CD14-positive monocyte (primary cell): ENCODE data around the gene MED8. TPM values are rescaled to one million over a fixed set of nuclear protein-coding genes. Genes with fewer than 3 reads are reported as not detected.

ENCODE experiments used
- DNase-seq, 3 donors: peaks; one replicate each; pipeline ENCODE4 v3.0.0-alpha.2; 2011 to 2022
- H2AFZ ChIP-seq: 2 replicates; pipeline ENCODE4 v1.6.0; 2012; ENCODE audit warnings: mild to moderate bottlenecking, low read depth, low read length, inconsistent platforms; ENCODE audit not compliant: insufficient read depth, poor library complexity, severe bottlenecking
- H3K27ac ChIP-seq, 2 donors: 1 replicate in 1 of 2; 2 replicates in 1 of 2; pipeline ENCODE4 v1.5.1; 2012 to 2013; ENCODE audit warnings: low read length in 2 of 2, control low read depth in 1 of 2, inconsistent platforms in 1 of 2, low read depth in 1 of 2, mild to moderate bottlenecking in 1 of 2
- H3K27me3 ChIP-seq, 2 donors: one replicate each; pipeline versions ENCODE4 v1.6.0 to v1.6.1; 2011 to 2013; ENCODE audit warnings: low read length in 2 of 2; ENCODE audit not compliant: control insufficient read depth in 2 of 2, insufficient read depth in 2 of 2
- H3K36me3 ChIP-seq, 2 donors: replicated peaks in 1 of 2; 1 replicate in 1 of 2; 2 replicates in 1 of 2; pipeline versions ENCODE4 v1.5.1 to v1.6.1; 2012 to 2013; ENCODE audit warnings: low read length in 2 of 2, control low read depth in 1 of 2, inconsistent platforms in 1 of 2, mild to moderate bottlenecking in 1 of 2; ENCODE audit not compliant: insufficient read depth in 2 of 2, control insufficient read depth in 1 of 2
- H3K4me1 ChIP-seq, 2 donors: 1 replicate in 1 of 2; 2 replicates in 1 of 2; pipeline versions ENCODE4 v1.5.1 to v1.6.1; 2012 to 2013; ENCODE audit warnings: low read length in 2 of 2, control low read depth in 1 of 2, inconsistent platforms in 1 of 2, mild to moderate bottlenecking in 1 of 2, moderate library complexity in 1 of 2; ENCODE audit not compliant: insufficient read depth in 2 of 2, control insufficient read depth in 1 of 2
- H3K4me2 ChIP-seq: replicated peaks from 2 replicates; pipeline ENCODE3; 2012; ENCODE audit warnings: low read length, moderate library complexity, mild to moderate bottlenecking; ENCODE audit not compliant: poor library complexity, severe bottlenecking; ENCODE audit errors: extremely low read depth
- H3K4me3 ChIP-seq, 3 experiments: fragments of 200-600 bp in 1 of 3; sonication (generic) in 1 of 3; replicated peaks in 1 of 3; 1 replicate in 2 of 3; 2 replicates in 1 of 3; pipeline ENCODE4 v1.5.1; 2011 to 2013; ENCODE audit warnings: low read length in 3 of 3, mild to moderate bottlenecking in 3 of 3, control low read depth in 2 of 3, low read depth in 2 of 3, inconsistent platforms in 1 of 3, moderate library complexity in 1 of 3
- H3K79me2 ChIP-seq: 2 replicates; pipeline ENCODE4 v1.6.0; 2012; ENCODE audit warnings: mild to moderate bottlenecking, control low read depth, inconsistent platforms, low read length, moderate library complexity; ENCODE audit not compliant: insufficient read depth
- H3K9ac ChIP-seq: 2 replicates; pipeline ENCODE4 v1.6.0; 2017; ENCODE audit warnings: low read length, mild to moderate bottlenecking; ENCODE audit not compliant: insufficient read depth, poor library complexity, severe bottlenecking
- H3K9me3 ChIP-seq, 2 donors: replicated peaks in 1 of 2; 1 replicate in 1 of 2; 2 replicates in 1 of 2; pipeline versions ENCODE4 v1.5.1 to v1.6.1; 2012 to 2013; ENCODE audit warnings: low read length in 2 of 2, control low read depth in 1 of 2; ENCODE audit not compliant: control insufficient read depth in 1 of 2, insufficient read depth in 1 of 2
- H4K20me1 ChIP-seq: 2 replicates; pipeline ENCODE4 v1.6.0; 2012; ENCODE audit warnings: mild to moderate bottlenecking, low read length, control low read depth, moderate library complexity; ENCODE audit not compliant: insufficient read depth
- H3K27ac Mint-ChIP-seq, 7 donors: one replicate each; pipeline ENCODE4 v1.8.0; 2020; ENCODE audit warnings: mild to moderate bottlenecking in 7 of 7, mixed read lengths in 7 of 7, moderate library complexity in 6 of 7, inconsistent platforms in 2 of 7
- H3K27me3 Mint-ChIP-seq, 3 donors: one replicate each; pipeline ENCODE4 v1.8.0; 2021 to 2022; ENCODE audit warnings: low read depth in 3 of 3, mild to moderate bottlenecking in 3 of 3, mixed read lengths in 3 of 3, moderate library complexity in 3 of 3, inconsistent platforms in 1 of 3
- H3K36me3 Mint-ChIP-seq, 2 donors: one replicate each; pipeline ENCODE4 v1.8.0; 2020; ENCODE audit warnings: mixed read lengths in 2 of 2, inconsistent platforms in 1 of 2, mild to moderate bottlenecking in 1 of 2
- H3K4me1 Mint-ChIP-seq: one replicate; pipeline ENCODE4 v1.8.0; 2020; ENCODE audit warnings: mild to moderate bottlenecking, mixed read lengths
- H3K4me3 Mint-ChIP-seq, 2 donors: one replicate each; pipeline ENCODE4 v1.8.0; 2020; ENCODE audit warnings: mild to moderate bottlenecking in 2 of 2, mixed read lengths in 2 of 2, moderate library complexity in 1 of 2
- H3K9me3 Mint-ChIP-seq, 7 donors: one replicate each; pipeline ENCODE4 v1.8.0; 2020 to 2022; ENCODE audit warnings: mixed read lengths in 7 of 7, mild to moderate bottlenecking in 6 of 7, moderate library complexity in 6 of 7, inconsistent platforms in 2 of 7
- CTCF ChIP-seq: fragments of 200-600 bp; IDR thresholded peaks from one replicate; pipeline ENCODE4 v1.8.0; 2022; ENCODE audit warnings: antibody characterized with exemption, mild to moderate bottlenecking
- WGBS: methylation state at CpG from one replicate; pipeline ENCODE4 v1.1.5; 2013; ENCODE audit warnings: missing lambda C conversion rate; ENCODE audit not compliant: insufficient coverage; 5-methylcytosine and 5-hydroxymethylcytosine counted together
- intact Hi-C, 2 donors: fragments of 100-400 bp; cut with micrococcal nuclease; formaldehyde crosslinking; loops; one replicate each; pipeline versions ENCODE4 v1.15.0 to v1.15.1; 2023
- polyA plus RNA-seq, 3 donors: library from polyadenylated mRNA; depleted of rRNA in 1 of 3; unstranded in 2 of 3; stranded (reverse) in 1 of 3; fragments of 300-500 nt in 2 of 3; fragments of >200 nt in 1 of 3; fragmentation: Illumina TruSeq in 2 of 3; gene quantifications; 1 replicate in 2 of 3; 2 replicates in 1 of 3; pipeline ENCODE4 v1.2.3, GENCODE V29; 2012 to 2021

The MED8 gene
- polyA plus RNA-seq, 3 donors = 16.6 to 41.8 (median 40.7) TPM

- no peak for DNase-seq
- Histone ChIP-seq H3K9ac (no peak overlapping the region), H3K4me1 (no peaks in the 10 kb centered on the region), H3K4me2 (no peak overlapping the region), H4K20me1 (no peaks in the 10 kb centered on the region), H3K79me2 (no peaks in the 10 kb centered on the region), H3K9me3 (no peaks in the 10 kb centered on the region), H3K27ac (no peak overlapping the region), H2AFZ (no peak overlapping the region), H3K4me3 (no peak overlapping the region), H3K27me3 (no peaks in the 10 kb centered on the region), H3K36me3 (no peaks in the 10 kb centered on the region)
- H3K27ac Mint-ChIP-seq = no peak overlapping the region
- intact Hi-C loops = no loop called here
- H3K36me3 Mint-ChIP-seq = no peaks in the 10 kb centered on the region
- peaks cover 0 to 2% (median 0%) of the 10 kb centered on the region in 7 donors for H3K9me3 Mint-ChIP-seq
- peaks cover 0 to 3% (median 0%) of the 10 kb centered on the region in 3 donors for H3K27me3 Mint-ChIP-seq
- WGBS = 94% methylated on average over 6 of the region's 6 CpGs
- TF ChIP-seq CTCF = no peak
- peaks cover 3% of the 10 kb centered on the region for H3K4me1 Mint-ChIP-seq
- H3K4me3 Mint-ChIP-seq = no peak overlapping the region
These were observed 49.9 kb downstream of the MED8 start for GRCh38 chr1:43339584-43340232.

GRCh38 chr1:43338001-43338400 is 51.6 kb downstream of the MED8 start:
- no peak overlapping the region for H3K27ac Mint-ChIP-seq
- no peaks in the 10 kb centered on the region for H3K36me3 Mint-ChIP-seq
- H3K4me1 ChIP-seq = no peaks in the 10 kb centered on the region
- H3K27ac ChIP-seq = no peak overlapping the region
- H3K27me3 Mint-ChIP-seq = peaks cover 0 to 4% (median 0%) of the 10 kb centered on the region in 3 donors
- H2AFZ ChIP-seq = no peak overlapping the region
- H3K4me3 Mint-ChIP-seq = no peak overlapping the region
- no peaks in the 10 kb centered on the region for H3K79me2 ChIP-seq
- peaks cover 3% of the 10 kb centered on the region for H3K4me1 Mint-ChIP-seq
- no peak for TF ChIP-seq CTCF
- H3K36me3 ChIP-seq = no peaks in the 10 kb centered on the region
- no peaks in the 10 kb centered on the region for H4K20me1 ChIP-seq
- no peaks in the 10 kb centered on the region for H3K9me3 ChIP-seq
- DNase-seq = no peak
- no peaks in the 10 kb centered on the region for H3K27me3 ChIP-seq
- no peak overlapping the region for H3K4me3 ChIP-seq
- no peak overlapping the region for H3K4me2 ChIP-seq
- intact Hi-C loops = no loop called here
- no peak overlapping the region for H3K9ac ChIP-seq
- H3K9me3 Mint-ChIP-seq = peaks cover 0 to 2% (median 0%) of the 10 kb centered on the region in 7 donors
- 21% methylated on average over 2 of the region's 5 CpGs for WGBS
